K562 (cell line): Measurements from ENCODE around the gene CCNL2. TPM values are rescaled to one million over a fixed set of nuclear protein-coding genes. Genes with fewer than 3 reads are reported as not detected.
A peak's percentile ranks its signal among the peaks of the same experiment; 100 is the strongest.

Experiments used
- KLF13 ChIP-seq: fragments of 450-650 bp; IDR thresholded peaks from 2 replicates; pipeline ENCODE4 v1.6.1; 2016; ENCODE audit warnings: missing genetic modification characterization, low read depth, mild to moderate bottlenecking, missing compliant biosample characterization, moderate library complexity, borderline replicate concordance
- LEF1 ChIP-seq: fragments of 450-650 bp; IDR thresholded peaks from 2 replicates; pipeline ENCODE4 v1.6.1; 2016; ENCODE audit warnings: mild to moderate bottlenecking
- MAFF ChIP-seq: IDR thresholded peaks from 2 replicates; pipeline ENCODE4 v1.6.1; 2012; ENCODE audit warnings: low read length, improper control_type of control experiment
- MEIS2 ChIP-seq: fragments of 450-650 bp; IDR thresholded peaks from 2 replicates; pipeline ENCODE4 v1.6.1; 2014; ENCODE audit warnings: mild to moderate bottlenecking; ENCODE audit not compliant: partially characterized antibody
- NCOA1 ChIP-seq: fragments of 450-650 bp; IDR thresholded peaks from 2 replicates; pipeline ENCODE4 v1.6.1; 2016; ENCODE audit warnings: low read depth
- NCOA6 ChIP-seq: fragments of 450-650 bp; IDR thresholded peaks from 2 replicates; pipeline ENCODE4 v1.6.1; 2017; ENCODE audit warnings: mild to moderate bottlenecking
- PHF20 ChIP-seq: fragments of 450-650 bp; IDR thresholded peaks from 2 replicates; pipeline ENCODE4 v1.6.1; 2018; ENCODE audit not compliant: partially characterized antibody
- RAD51 ChIP-seq: fragments of 450-650 bp; IDR thresholded peaks from 2 replicates; pipeline ENCODE4 v1.7.1; 2016; ENCODE audit warnings: low read depth, mild to moderate bottlenecking, borderline replicate concordance
- SAFB2 ChIP-seq: fragments of 200-400 bp; formaldehyde crosslinking; IDR thresholded peaks from 2 replicates; pipeline ENCODE4 v1.6.1; 2018; ENCODE audit warnings: borderline replicate concordance, low read length, low read depth, moderate library complexity; ENCODE audit not compliant: severe bottlenecking
- STAT5A ChIP-seq: IDR thresholded peaks from 2 replicates; pipeline ENCODE4 v1.6.1; 2012; ENCODE audit warnings: low read length, inconsistent platforms, borderline replicate concordance
- TAF1 ChIP-seq: IDR thresholded peaks from 2 replicates; pipeline ENCODE4 v1.6.1; 2011; ENCODE audit warnings: mild to moderate bottlenecking, low read length, moderate library complexity; ENCODE audit not compliant: insufficient read depth, control insufficient read depth, severe bottlenecking; ENCODE audit errors: extremely low read depth
- TCF7L2 ChIP-seq: fragments of 150-350 bp; IDR thresholded peaks from 2 replicates; pipeline ENCODE4 v1.6.1; 2016; ENCODE audit warnings: low read depth, mild to moderate bottlenecking, low read length, moderate library complexity
- ZNF134 ChIP-seq: fragments of 250-450 bp; sonication (Bioruptor Pico); conservative IDR thresholded peaks from 2 replicates; pipeline ENCODE4 v1.4.0; 2020
- ZNF41 ChIP-seq: fragments of 250-450 bp; sonication (Bioruptor Pico); conservative IDR thresholded peaks from 2 replicates; pipeline ENCODE4 v1.4.0; 2020; ENCODE audit warnings: mild to moderate bottlenecking
- ZNF644 ChIP-seq: fragments of 200-800 bp; sonication (Bioruptor generic); IDR thresholded peaks from 2 replicates; pipeline ENCODE4 v1.6.1; 2016; ENCODE audit warnings: low read depth, missing genetic modification characterization, missing compliant biosample characterization
- polyA plus RNA-seq, 8 experiments: library from polyadenylated mRNA; depleted of rRNA in 4 of 8; stranded (reverse) in 5 of 8; unstranded in 3 of 8; fragments of >200 nt; fragmentation: Nextera tagmentation in 2 of 8; fragmentation: Illumina TruSeq in 1 of 8; extraction: Ambion mirVana in 2 of 8; extraction: Trizol in 1 of 8; gene quantifications; 2 replicates each; pipeline versions ENCODE4 v1.2.1 to v1.2.3, GENCODE V29; 2011 to 2014; ENCODE audit warnings: inconsistent platforms in 1 of 8, missing spikeins in 1 of 8
- total RNA-seq, 7 experiments: library from RNA; depleted of rRNA in 6 of 7; stranded (reverse); fragments of >200 nt in 6 of 7; fragmentation: Illumina TruSeq in 2 of 7; extraction: Trizol in 2 of 7; gene quantifications; 2 replicates each; pipeline versions ENCODE4 v1.2.1 to v1.2.3, GENCODE V29; 2011 to 2021; ENCODE audit warnings: low replicate concordance in 1 of 7
- TF ChIP-seq, protein P1 (sequence below): fragments of 450-650 bp; IDR thresholded peaks from 2 replicates; pipeline ENCODE4 v1.6.1; 2017; ENCODE audit warnings: antibody characterized with exemption, mild to moderate bottlenecking
- TF ChIP-seq, protein P2 (sequence below), 2 experiments: IDR thresholded peaks; 2 replicates each; pipeline ENCODE4 v1.6.1; 2011; ENCODE audit warnings: borderline replicate concordance in 1 of 2, control low read depth in 1 of 2, low read depth in 1 of 2, low read length in 1 of 2, mild to moderate bottlenecking in 1 of 2, mixed read lengths in 1 of 2, moderate library complexity in 1 of 2; ENCODE audit not compliant: insufficient read depth in 1 of 2, insufficient read length in 1 of 2, poor library complexity in 1 of 2, severe bottlenecking in 1 of 2; ENCODE audit errors: extremely low read depth in 1 of 2
- TF ChIP-seq, protein P3 (sequence below): fragments of 450-650 bp; IDR thresholded peaks from 2 replicates; pipeline ENCODE4 v1.6.1; 2014; ENCODE audit warnings: low read depth, mild to moderate bottlenecking, moderate library complexity, borderline replicate concordance

Gene CCNL2
- total and polyA plus RNA-seq, 9 of the 15 experiments (the other 6 are each of a cell fraction or from before 2014, with no cell fraction given): 2.8 to 287 (median 94.5) TPM

DNA sequence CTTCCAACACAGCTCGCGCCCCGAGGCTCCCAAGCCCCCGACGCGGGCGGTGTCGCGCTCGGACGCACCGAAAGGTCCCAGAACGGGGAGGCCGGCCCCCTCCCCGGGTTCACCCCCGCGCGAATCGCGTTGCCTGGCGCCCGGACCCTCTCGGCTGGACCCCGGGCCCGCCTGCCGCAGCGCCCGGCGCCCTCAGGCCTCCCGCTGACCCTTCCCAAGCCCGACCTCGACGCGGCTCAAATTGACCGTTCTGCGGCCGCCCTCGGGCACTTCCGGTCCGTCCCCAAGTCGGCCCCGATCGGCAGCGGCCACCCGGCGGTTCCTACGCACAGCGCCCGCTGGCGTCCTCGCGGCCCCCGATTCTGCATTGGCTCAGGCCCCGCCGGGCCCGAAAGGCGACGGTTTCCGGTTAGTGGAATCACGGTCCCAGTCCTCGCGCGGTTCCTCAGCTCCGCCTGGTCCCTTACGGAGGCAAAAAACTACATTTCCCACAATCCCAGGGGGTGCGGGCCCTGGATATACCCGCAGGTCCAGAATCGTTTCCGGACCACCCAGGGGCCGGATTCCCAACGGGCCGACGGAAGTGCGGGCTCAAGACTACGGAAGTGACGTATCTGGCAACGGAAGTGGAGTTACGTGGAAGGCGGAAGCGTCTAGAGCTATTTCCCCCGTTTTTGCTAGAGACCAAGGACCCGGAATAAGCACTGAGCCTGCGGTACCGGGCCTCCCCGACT, 24.0 kb downstream of the CCNL2 start, which contains the start of gene AURKAIP1 (continued):
- TF ChIP-seq, protein P1, sequence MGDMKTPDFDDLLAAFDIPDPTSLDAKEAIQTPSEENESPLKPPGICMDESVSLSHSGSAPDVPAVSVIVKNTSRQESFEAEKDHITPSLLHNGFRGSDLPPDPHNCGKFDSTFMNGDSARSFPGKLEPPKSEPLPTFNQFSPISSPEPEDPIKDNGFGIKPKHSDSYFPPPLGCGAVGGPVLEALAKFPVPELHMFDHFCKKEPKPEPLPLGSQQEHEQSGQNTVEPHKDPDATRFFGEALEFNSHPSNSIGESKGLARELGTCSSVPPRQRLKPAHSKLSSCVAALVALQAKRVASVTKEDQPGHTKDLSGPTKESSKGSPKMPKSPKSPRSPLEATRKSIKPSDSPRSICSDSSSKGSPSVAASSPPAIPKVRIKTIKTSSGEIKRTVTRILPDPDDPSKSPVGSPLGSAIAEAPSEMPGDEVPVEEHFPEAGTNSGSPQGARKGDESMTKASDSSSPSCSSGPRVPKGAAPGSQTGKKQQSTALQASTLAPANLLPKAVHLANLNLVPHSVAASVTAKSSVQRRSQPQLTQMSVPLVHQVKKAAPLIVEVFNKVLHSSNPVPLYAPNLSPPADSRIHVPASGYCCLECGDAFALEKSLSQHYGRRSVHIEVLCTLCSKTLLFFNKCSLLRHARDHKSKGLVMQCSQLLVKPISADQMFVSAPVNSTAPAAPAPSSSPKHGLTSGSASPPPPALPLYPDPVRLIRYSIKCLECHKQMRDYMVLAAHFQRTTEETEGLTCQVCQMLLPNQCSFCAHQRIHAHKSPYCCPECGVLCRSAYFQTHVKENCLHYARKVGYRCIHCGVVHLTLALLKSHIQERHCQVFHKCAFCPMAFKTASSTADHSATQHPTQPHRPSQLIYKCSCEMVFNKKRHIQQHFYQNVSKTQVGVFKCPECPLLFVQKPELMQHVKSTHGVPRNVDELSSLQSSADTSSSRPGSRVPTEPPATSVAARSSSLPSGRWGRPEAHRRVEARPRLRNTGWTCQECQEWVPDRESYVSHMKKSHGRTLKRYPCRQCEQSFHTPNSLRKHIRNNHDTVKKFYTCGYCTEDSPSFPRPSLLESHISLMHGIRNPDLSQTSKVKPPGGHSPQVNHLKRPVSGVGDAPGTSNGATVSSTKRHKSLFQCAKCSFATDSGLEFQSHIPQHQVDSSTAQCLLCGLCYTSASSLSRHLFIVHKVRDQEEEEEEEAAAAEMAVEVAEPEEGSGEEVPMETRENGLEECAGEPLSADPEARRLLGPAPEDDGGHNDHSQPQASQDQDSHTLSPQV: no peak
- TF ChIP-seq, protein P2, sequence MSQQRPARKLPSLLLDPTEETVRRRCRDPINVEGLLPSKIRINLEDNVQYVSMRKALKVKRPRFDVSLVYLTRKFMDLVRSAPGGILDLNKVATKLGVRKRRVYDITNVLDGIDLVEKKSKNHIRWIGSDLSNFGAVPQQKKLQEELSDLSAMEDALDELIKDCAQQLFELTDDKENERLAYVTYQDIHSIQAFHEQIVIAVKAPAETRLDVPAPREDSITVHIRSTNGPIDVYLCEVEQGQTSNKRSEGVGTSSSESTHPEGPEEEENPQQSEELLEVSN (IDR thresholded peaks at IDR 0.05; ENCODE audit: borderline replicate concordance in 1 of 2, extremely low read depth in 1 of 2, insufficient read depth in 1 of 2, insufficient read length in 1 of 2, low read depth in 1 of 2, low read length in 1 of 2, poor library complexity in 1 of 2, severe bottlenecking in 1 of 2): peak; percentile 84 to 90
- TF ChIP-seq NCOA6 (no peak), LEF1 (peak; percentile 23; the same call in 1 of the 2 replicates), KLF13 (tag) (peak; percentile 94), ZNF644 (tag) (peak; percentile 84; the same call in 1 of the 2 replicates), NCOA1 (peak; percentile 99), MEIS2 (no peak), ZNF134 (CRISPR knock-in tag) (0 out of 2 replicates have a peak, but pooled peaks have one; percentile 56), STAT5A (0 out of 2 replicates have a peak, but pooled peaks have one; percentile 33), RAD51 (peak; percentile 35; the same call in 1 of the 2 replicates), TAF1 (peak; percentile 86), PHF20 (peak; percentile 96), MAFF (peak; percentile 37), TCF7L2 (0 out of 2 replicates have a peak, but pooled peaks have one; percentile 63), ZNF41 (CRISPR knock-in tag) (peak; percentile 69; the same call in 1 of the 2 replicates), SAFB2 (no peak)
- TF ChIP-seq, protein P3, sequence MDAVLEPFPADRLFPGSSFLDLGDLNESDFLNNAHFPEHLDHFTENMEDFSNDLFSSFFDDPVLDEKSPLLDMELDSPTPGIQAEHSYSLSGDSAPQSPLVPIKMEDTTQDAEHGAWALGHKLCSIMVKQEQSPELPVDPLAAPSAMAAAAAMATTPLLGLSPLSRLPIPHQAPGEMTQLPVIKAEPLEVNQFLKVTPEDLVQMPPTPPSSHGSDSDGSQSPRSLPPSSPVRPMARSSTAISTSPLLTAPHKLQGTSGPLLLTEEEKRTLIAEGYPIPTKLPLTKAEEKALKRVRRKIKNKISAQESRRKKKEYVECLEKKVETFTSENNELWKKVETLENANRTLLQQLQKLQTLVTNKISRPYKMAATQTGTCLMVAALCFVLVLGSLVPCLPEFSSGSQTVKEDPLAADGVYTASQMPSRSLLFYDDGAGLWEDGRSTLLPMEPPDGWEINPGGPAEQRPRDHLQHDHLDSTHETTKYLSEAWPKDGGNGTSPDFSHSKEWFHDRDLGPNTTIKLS: peak; percentile 99
